Tibial nerve (tissue), 4 donors: ENCODE data around the gene G3BP1. TPM values are rescaled to one million over a fixed set of nuclear protein-coding genes. Genes with fewer than 3 reads are reported as not detected.

Experiments
- DNase-seq, 2 donors: peaks; one replicate each; pipeline ENCODE4 v3.0.0-alpha.2; 2019; ENCODE audit warnings: low spot score in 2 of 2
- H3K27ac ChIP-seq, 4 donors: fragments of 200-600 bp; sonication (generic) in 3 of 4; one replicate each; pipeline ENCODE4 v1.5.1; 2017 to 2019; ENCODE audit warnings: mild to moderate bottlenecking in 1 of 4
- H3K27me3 ChIP-seq, 2 donors: fragments of 200-600 bp; sonication (generic) in 1 of 2; one replicate each; pipeline versions ENCODE4 v1.5.1 to v1.6.0; 2017 to 2019
- H3K36me3 ChIP-seq, 3 donors: fragments of 200-600 bp; sonication (generic); one replicate each; pipeline ENCODE4 v1.5.1; 2018 to 2019
- H3K4me1 ChIP-seq, 4 donors: fragments of 200-600 bp; sonication (generic) in 3 of 4; one replicate each; pipeline ENCODE4 v1.5.1; 2017 to 2019
- H3K4me3 ChIP-seq, 4 donors: fragments of 200-600 bp; sonication (generic) in 3 of 4; one replicate each; pipeline ENCODE4 v1.5.1; 2017 to 2019; ENCODE audit warnings: mild to moderate bottlenecking in 1 of 4, moderate library complexity in 1 of 4
- H3K9me3 ChIP-seq, 4 donors: fragments of 200-600 bp; sonication (generic) in 3 of 4; one replicate each; pipeline ENCODE4 v1.5.1; 2017 to 2019
- CTCF ChIP-seq, 5 experiments: fragments of 200-600 bp in 3 of 5; fragments of 450-650 bp in 2 of 5; sonication (generic) in 3 of 5; IDR thresholded peaks; one replicate each; pipeline ENCODE4 v1.5.1; 2016 to 2019; ENCODE audit warnings: antibody characterized with exemption in 5 of 5, mild to moderate bottlenecking in 3 of 5, moderate library complexity in 2 of 5
- EP300 ChIP-seq, 2 donors: sonication (generic); formaldehyde crosslinking; IDR thresholded peaks; one replicate each; pipeline ENCODE4 v1.6.1; 2017; ENCODE audit warnings: antibody characterized with exemption in 2 of 2, mild to moderate bottlenecking in 1 of 2
- POLR2A ChIP-seq, 2 donors: fragments of 450-650 bp; IDR thresholded peaks; one replicate each; pipeline ENCODE4 v1.6.1; 2017; ENCODE audit warnings: antibody characterized with exemption in 2 of 2, mild to moderate bottlenecking in 2 of 2, moderate library complexity in 2 of 2
- WGBS, 2 donors: methylation state at CpG; one replicate each; pipeline ENCODE4 v1.1.5; 2018; 5-methylcytosine and 5-hydroxymethylcytosine counted together
- total RNA-seq, 4 donors: library from RNA; depleted of rRNA; stranded (reverse); fragments of >200 nt; gene quantifications; one replicate each; pipeline ENCODE4 v1.1.0, GENCODE V29; 2016

Gene G3BP1
- total RNA-seq, 4 donors from 2014 or later: 78.2 to 86.7 (median 84.3) TPM

GRCh38 chr5:151810449-151810848, 38.7 kb downstream of the G3BP1 start:
- H3K27ac ChIP-seq: no peak overlapping the region
- H3K9me3 ChIP-seq: no peaks in the 10 kb centered on the region
- TF ChIP-seq EP300 (IDR thresholded peaks at IDR 0.05) (no peak), CTCF (IDR thresholded peaks at IDR 0.05) (no peak), POLR2A (IDR thresholded peaks at IDR 0.05) (no peak)
- peaks cover 0 to 54% (median 0%) of the 10 kb centered on the region in 3 donors for H3K36me3 ChIP-seq
- H3K27me3 ChIP-seq: no peaks in the 10 kb centered on the region
- no peak for DNase-seq
- peaks cover 0 to 20% (median 4%) of the 10 kb centered on the region in 4 donors for H3K4me1 ChIP-seq
- H3K4me3 ChIP-seq: no peak overlapping the region
- WGBS, 2 donors: 3 to 90% methylated on average over 1 of the region's 1 CpG

GRCh38 chr5:151810897-151811296, 39.1 kb downstream of the G3BP1 start:
- peaks cover 0 to 54% (median 0%) of the 10 kb centered on the region in 3 donors for H3K36me3 ChIP-seq
- no peak for TF ChIP-seq CTCF (IDR thresholded peaks at IDR 0.05)
- TF ChIP-seq POLR2A (IDR thresholded peaks at IDR 0.05): no peak
- no peak for TF ChIP-seq EP300 (IDR thresholded peaks at IDR 0.05)
- no peak for DNase-seq
- no peak overlapping the region for H3K4me3 ChIP-seq
- H3K4me1 ChIP-seq: peaks cover 0 to 15% (median 3%) of the 10 kb centered on the region in 4 donors
- WGBS, 2 donors: 95 to 100% methylated on average over 1 of the region's 1 CpG
- H3K9me3 ChIP-seq: no peaks in the 10 kb centered on the region
- no peaks in the 10 kb centered on the region for H3K27me3 ChIP-seq
- no peak overlapping the region for H3K27ac ChIP-seq

- no peak for TF ChIP-seq CTCF (IDR thresholded peaks at IDR 0.05)
- no peak for TF ChIP-seq POLR2A (IDR thresholded peaks at IDR 0.05)
- no peak for TF ChIP-seq EP300 (IDR thresholded peaks at IDR 0.05)
- 81 to 87% methylated on average over 5 of the region's 5 CpGs for WGBS, 2 donors
- no peak overlapping the region for H3K27ac ChIP-seq
Observed at GRCh38 chr5:151811593-151812321, 40.0 kb downstream of the G3BP1 start.

GRCh38 chr5:151812757-151813309, 41.1 kb downstream of the G3BP1 start:
- Histone ChIP-seq H3K4me1 (peaks cover 0 to 15% (median 2%) of the 10 kb centered on the region in 4 donors), H3K27ac (no peak overlapping the region), H3K9me3 (no peaks in the 10 kb centered on the region), H3K4me3 (no peak overlapping the region), H3K27me3 (no peaks in the 10 kb centered on the region), H3K36me3 (peaks cover 0 to 50% (median 0%) of the 10 kb centered on the region in 3 donors)
- 68 to 71% methylated on average over 2 of the region's 2 CpGs for WGBS, 2 donors
- DNase-seq: no peak
- no peak for TF ChIP-seq EP300 (IDR thresholded peaks at IDR 0.05)
- no peak for TF ChIP-seq CTCF (IDR thresholded peaks at IDR 0.05)
- TF ChIP-seq POLR2A (IDR thresholded peaks at IDR 0.05): no peak

More at GRCh38 chr5:151811593-151812321, 40.0 kb downstream of the G3BP1 start:
- Histone ChIP-seq H3K36me3 (peaks cover 0 to 54% (median 0%) of the 10 kb centered on the region in 3 donors), H3K4me3 (no peak overlapping the region), H3K27me3 (no peaks in the 10 kb centered on the region), H3K9me3 (no peaks in the 10 kb centered on the region), H3K4me1 (peaks cover 0 to 15% (median 3%) of the 10 kb centered on the region in 4 donors)
- no peak for DNase-seq

- H3K4me3 ChIP-seq: no peak overlapping the region
- no peak for DNase-seq
- H3K27ac ChIP-seq: no peak overlapping the region
- no peak for TF ChIP-seq EP300 (IDR thresholded peaks at IDR 0.05)
- H3K4me1 ChIP-seq: peaks cover 0 to 4% (median 0%) of the 10 kb centered on the region in 4 donors
- H3K27me3 ChIP-seq: no peaks in the 10 kb centered on the region
- H3K9me3 ChIP-seq: no peaks in the 10 kb centered on the region
- WGBS, 2 donors: 71 to 79% methylated on average over 1 of the region's 1 CpG
- peaks cover 0 to 43% (median 0%) of the 10 kb centered on the region in 3 donors for H3K36me3 ChIP-seq
Observed at GRCh38 chr5:151815051-151815450, 43.3 kb downstream of the G3BP1 start.
